ENCODE measurements around the gene VSX2. TPM values are rescaled to one million over a fixed set of nuclear protein-coding genes. Genes with fewer than 3 reads are reported as not detected.

Gene VSX2
- total RNA-seq, 1 donor: not detected

GRCh38 chr14:74257941-74258763, 18.9 kb downstream of the VSX2 start:
- H3K4me3 ChIP-seq (ENCODE audit: low read depth, low read length): peak overlapping the region; percentile 67
- no peak for DNase-seq (ENCODE audit: low read depth)
- TF ChIP-seq CTCF (IDR thresholded peaks at IDR 0.05; ENCODE audit: insufficient read depth, low read length): no peak

- no peak for DNase-seq (ENCODE audit: low read depth)
- no peak overlapping the region for H3K4me3 ChIP-seq (ENCODE audit: low read depth, low read length)
These were observed 19.5 kb downstream of the VSX2 start for GRCh38 chr14:74258764-74259035.

GRCh38 chr14:74259513-74259912, 20.3 kb downstream of the VSX2 start:
- no peak overlapping the region for H3K4me3 ChIP-seq (ENCODE audit: low read depth, low read length)
- TF ChIP-seq CTCF (IDR thresholded peaks at IDR 0.05; ENCODE audit: insufficient read depth, low read length): no peak
- no peak for DNase-seq (ENCODE audit: low read depth)

More at GRCh38 chr14:74258764-74259035, 19.5 kb downstream of the VSX2 start:
- no peak for TF ChIP-seq CTCF (IDR thresholded peaks at IDR 0.05; ENCODE audit: insufficient read depth, low read length)

- TF ChIP-seq CTCF (IDR thresholded peaks at IDR 0.05; ENCODE audit: insufficient read depth, low read length): no peak
- DNase-seq (ENCODE audit: low read depth): no peak
These were observed 21.4 kb downstream of the VSX2 start for GRCh38 chr14:74260525-74261233.

GRCh38 chr14:74261288-74261687, 22.0 kb downstream of the VSX2 start:
- no peak for DNase-seq (ENCODE audit: low read depth)
- H3K4me3 ChIP-seq (ENCODE audit: low read depth, low read length): no peak overlapping the region
- no peak for TF ChIP-seq CTCF (IDR thresholded peaks at IDR 0.05; ENCODE audit: insufficient read depth, low read length)

More at GRCh38 chr14:74260525-74261233, 21.4 kb downstream of the VSX2 start:
- no peak overlapping the region for H3K4me3 ChIP-seq (ENCODE audit: low read depth, low read length)

- H3K4me3 ChIP-seq (ENCODE audit: low read depth, low read length): no peak overlapping the region
- no peak for TF ChIP-seq CTCF (IDR thresholded peaks at IDR 0.05; ENCODE audit: insufficient read depth, low read length)
- DNase-seq (ENCODE audit: low read depth): no peak
These were observed 22.8 kb downstream of the VSX2 start for GRCh38 chr14:74262076-74262475.
